Lower lobe of right lung (tissue), 2 donors: ENCODE data around the gene PCCA. TPM values are rescaled to one million over a fixed set of nuclear protein-coding genes. Genes with fewer than 3 reads are reported as not detected.
"Not testable (repeated sequence)": the region's sequence is repeated elsewhere in the genome, so short reads cannot be mapped to it uniquely, and the experiment has no call there.

Experiments used
- ATAC-seq, 2 donors: fragments of 200-7000 bp; cut with Tn5 transposase; one replicate each; pipeline ENCODE4 v1.9.1; 2020 to 2022; ENCODE audit warnings: mild to moderate bottlenecking in 2 of 2, moderate library complexity in 2 of 2
- DNase-seq: peaks from one replicate; pipeline ENCODE4 v3.0.0-alpha.2; 2020
- H3K27ac ChIP-seq: fragments of 200-600 bp; one replicate; pipeline ENCODE4 v1.8.0; 2022
- H3K27me3 ChIP-seq: fragments of 200-600 bp; one replicate; pipeline ENCODE4 v1.8.0; 2022; ENCODE audit warnings: low read depth
- H3K36me3 ChIP-seq: fragments of 200-600 bp; one replicate; pipeline ENCODE4 v1.8.0; 2022; ENCODE audit warnings: mild to moderate bottlenecking
- H3K4me1 ChIP-seq: fragments of 200-600 bp; one replicate; pipeline ENCODE4 v1.8.0; 2022
- H3K4me3 ChIP-seq: fragments of 200-600 bp; one replicate; pipeline ENCODE4 v1.8.0; 2022; ENCODE audit warnings: mild to moderate bottlenecking
- H3K9me3 ChIP-seq: fragments of 200-600 bp; one replicate; pipeline ENCODE4 v1.8.0; 2022
- intact Hi-C: fragments of 100-400 bp; cut with DNase I; formaldehyde crosslinking; loops from one replicate; pipeline ENCODE4 v1.11.0; 2022
- total RNA-seq: library from RNA; stranded (reverse); fragmentation: NEBNext Ultra II Directional; extraction: Animal tissue kit (Norgen Biotek cat#: 25700); gene quantifications from one replicate; pipeline ENCODE4 v1.2.1, GENCODE V29; 2021
- TF ChIP-seq, protein P1 (sequence below): fragments of 200-600 bp; IDR thresholded peaks from one replicate; pipeline ENCODE4 v1.8.0; 2022; ENCODE audit warnings: antibody characterized with exemption, mild to moderate bottlenecking
- donor health status: DM: no; HTN: yes; CAD: no; lungs with severe emphysema.

Gene PCCA
- total RNA-seq, 1 donor from 2014 or later: 37.8 TPM

DNA sequence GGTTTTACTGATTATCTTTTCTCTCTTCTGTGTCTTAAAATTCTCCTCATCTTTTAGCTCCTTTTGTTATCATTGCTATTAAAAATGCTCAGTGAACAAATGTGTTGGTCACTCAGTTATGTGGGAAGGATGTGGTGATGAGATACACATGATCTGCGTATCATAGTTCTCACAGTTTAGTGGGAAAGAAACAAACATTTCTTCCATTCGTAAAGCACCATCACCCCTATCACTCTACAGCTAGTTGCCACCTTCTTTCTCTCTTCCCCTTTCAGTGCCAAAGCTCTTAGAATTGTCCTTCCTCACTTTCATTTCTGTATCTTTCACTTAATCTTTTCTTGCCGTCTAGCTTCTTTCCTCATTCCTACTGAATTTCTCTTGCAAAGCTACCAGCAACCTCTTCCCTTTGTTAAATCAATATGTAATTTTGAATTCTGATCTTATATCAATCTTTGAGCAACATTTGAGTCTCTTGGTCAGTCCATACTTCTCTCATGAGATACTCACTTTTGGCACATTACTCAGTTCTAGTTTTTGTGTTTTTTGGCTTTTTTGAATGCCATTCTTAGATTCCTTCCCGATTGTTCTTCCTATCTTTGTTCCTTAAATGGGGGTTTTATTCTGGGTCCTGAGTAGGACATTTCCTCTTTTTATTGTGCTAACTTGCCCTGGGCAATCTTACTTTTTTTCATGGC is 122.3 kb downstream of the PCCA start:
- H3K4me3 ChIP-seq: no peak overlapping the region
- H3K27ac ChIP-seq: no peak overlapping the region
- no peaks in the 10 kb centered on the region for H3K27me3 ChIP-seq
- DNase-seq (no peak), ATAC-seq (no peak)
- H3K4me1 ChIP-seq: peaks cover 4% of the 10 kb centered on the region
- TF ChIP-seq, protein P1, sequence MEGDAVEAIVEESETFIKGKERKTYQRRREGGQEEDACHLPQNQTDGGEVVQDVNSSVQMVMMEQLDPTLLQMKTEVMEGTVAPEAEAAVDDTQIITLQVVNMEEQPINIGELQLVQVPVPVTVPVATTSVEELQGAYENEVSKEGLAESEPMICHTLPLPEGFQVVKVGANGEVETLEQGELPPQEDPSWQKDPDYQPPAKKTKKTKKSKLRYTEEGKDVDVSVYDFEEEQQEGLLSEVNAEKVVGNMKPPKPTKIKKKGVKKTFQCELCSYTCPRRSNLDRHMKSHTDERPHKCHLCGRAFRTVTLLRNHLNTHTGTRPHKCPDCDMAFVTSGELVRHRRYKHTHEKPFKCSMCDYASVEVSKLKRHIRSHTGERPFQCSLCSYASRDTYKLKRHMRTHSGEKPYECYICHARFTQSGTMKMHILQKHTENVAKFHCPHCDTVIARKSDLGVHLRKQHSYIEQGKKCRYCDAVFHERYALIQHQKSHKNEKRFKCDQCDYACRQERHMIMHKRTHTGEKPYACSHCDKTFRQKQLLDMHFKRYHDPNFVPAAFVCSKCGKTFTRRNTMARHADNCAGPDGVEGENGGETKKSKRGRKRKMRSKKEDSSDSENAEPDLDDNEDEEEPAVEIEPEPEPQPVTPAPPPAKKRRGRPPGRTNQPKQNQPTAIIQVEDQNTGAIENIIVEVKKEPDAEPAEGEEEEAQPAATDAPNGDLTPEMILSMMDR: no peak
- intact Hi-C loops: no loop called here
- H3K9me3 ChIP-seq: no peaks in the 10 kb centered on the region
- peaks cover 9% of the 10 kb centered on the region for H3K36me3 ChIP-seq

DNA sequence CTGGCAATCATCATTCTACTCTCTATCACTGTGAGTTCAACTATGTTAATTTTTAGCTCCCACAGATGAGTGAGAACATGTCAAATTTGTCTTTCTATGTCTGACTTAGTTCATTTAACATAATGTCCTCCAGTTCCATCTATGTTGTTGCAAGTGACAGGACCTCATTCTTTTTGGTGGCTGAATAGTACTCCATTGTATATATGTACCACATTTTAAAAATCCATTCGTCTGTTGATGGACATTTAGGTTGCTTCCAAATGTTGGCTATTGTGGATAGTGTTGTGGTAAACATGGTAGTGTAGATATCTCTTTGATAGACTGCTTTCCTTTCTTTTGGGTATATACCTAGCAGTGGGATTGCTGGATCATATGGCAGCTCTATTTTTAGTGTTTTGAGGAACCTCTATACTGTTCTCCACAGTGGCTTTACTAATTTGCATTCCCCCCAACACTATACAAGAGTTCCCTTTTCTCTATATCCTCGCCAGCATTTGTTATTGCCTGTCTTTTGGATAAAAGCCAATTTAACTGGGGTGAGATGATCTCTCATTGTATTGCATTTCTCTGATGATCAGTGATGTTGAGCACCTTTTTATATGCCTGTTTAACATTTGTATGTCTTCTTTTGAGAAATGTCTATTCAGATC is 124.1 kb downstream of the PCCA start:
- TF ChIP-seq, protein P1: no peak
- intact Hi-C loops: no loop called here
- DNase-seq (no peak), ATAC-seq (peak in 1 of 2 donors; percentile 39)
- Histone ChIP-seq H3K27ac (no peak overlapping the region), H3K4me3 (no peak overlapping the region), H3K9me3 (no peaks in the 10 kb centered on the region), H3K27me3 (no peaks in the 10 kb centered on the region), H3K4me1 (peaks cover 4% of the 10 kb centered on the region), H3K36me3 (peaks cover 9% of the 10 kb centered on the region)

DNA sequence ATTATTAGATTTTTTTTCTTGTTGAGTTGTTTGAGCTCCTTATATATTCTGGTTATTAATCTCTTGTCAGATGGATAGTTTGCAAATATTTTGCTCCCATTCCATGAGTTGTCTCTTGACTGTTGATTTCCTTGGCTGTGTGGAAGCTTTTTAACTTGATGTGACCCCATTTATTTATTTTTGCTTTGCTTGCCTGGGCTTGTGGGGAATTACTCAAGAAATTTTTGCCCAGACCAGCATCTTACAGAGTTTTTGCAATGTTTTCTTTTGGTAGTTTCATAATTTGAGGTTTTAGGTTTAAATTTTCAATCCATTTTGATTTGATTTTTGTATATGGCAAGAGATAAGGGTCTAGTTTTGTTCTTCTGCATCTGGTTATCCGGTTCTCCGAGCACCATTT is 124.7 kb downstream of the PCCA start:
- no peak overlapping the region for H3K4me3 ChIP-seq
- H3K27ac ChIP-seq: no peak overlapping the region
- H3K9me3 ChIP-seq: no peaks in the 10 kb centered on the region
- TF ChIP-seq, protein P1: no peak
- H3K4me1 ChIP-seq: peaks cover 4% of the 10 kb centered on the region
- peaks cover 9% of the 10 kb centered on the region for H3K36me3 ChIP-seq
- intact Hi-C loops: no loop called here
- no peaks in the 10 kb centered on the region for H3K27me3 ChIP-seq
- no peak for DNase-seq
- no peak for ATAC-seq

DNA sequence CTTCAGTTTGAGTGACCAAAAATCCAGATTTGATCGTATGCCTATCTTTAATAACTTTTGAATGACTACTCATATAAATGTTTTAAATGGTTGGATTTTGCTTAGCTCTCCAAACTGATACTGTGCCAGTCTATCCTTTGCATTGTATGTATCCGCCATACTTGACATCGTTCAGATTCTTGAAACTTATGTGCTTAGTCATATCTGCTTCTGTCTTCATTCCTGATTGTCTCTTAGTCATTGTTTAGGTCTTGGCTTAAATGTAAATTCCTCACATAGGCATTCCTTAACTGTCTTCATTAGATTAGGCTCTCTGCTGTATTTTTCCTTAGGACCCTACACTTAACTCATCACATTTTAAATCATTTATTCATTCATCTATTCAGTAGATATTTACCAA is 126.0 kb downstream of the PCCA start:
- Histone ChIP-seq H3K9me3 (no peaks in the 10 kb centered on the region), H3K4me3 (no peak overlapping the region), H3K27me3 (no peaks in the 10 kb centered on the region), H3K36me3 (peaks cover 2% of the 10 kb centered on the region), H3K4me1 (peaks cover 4% of the 10 kb centered on the region), H3K27ac (no peak overlapping the region)
- intact Hi-C loops: no loop called here
- TF ChIP-seq, protein P1: no peak
- ATAC-seq: no peak
- no peak for DNase-seq

DNA sequence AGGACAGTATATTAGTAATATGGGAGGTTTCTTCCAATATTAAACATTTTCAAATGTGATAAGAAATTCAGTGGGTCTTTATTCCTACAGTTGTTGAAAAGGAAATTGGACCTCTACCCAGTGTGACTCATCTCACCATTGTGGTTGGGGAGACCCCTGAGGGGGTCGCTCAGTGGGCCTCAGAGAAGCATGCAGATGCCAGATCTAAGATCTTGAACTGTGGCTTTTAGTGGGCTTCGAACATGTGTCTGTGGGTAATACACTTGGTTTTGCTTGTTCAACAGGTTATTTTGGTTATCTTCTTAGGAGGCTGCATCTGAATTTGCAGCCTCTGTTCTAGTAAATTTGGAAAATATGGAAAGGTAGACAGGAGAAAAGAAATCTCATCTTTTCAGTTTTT is 132.3 kb downstream of the PCCA start:
- no peaks in the 10 kb centered on the region for H3K4me1 ChIP-seq
- H3K27ac ChIP-seq: no peak overlapping the region
- no peak for DNase-seq
- no peaks in the 10 kb centered on the region for H3K27me3 ChIP-seq
- no peaks in the 10 kb centered on the region for H3K36me3 ChIP-seq
- TF ChIP-seq, protein P1: no peak
- intact Hi-C loops: no loop called here
- no peak for ATAC-seq
- no peak overlapping the region for H3K4me3 ChIP-seq
- H3K9me3 ChIP-seq: no peaks in the 10 kb centered on the region

DNA sequence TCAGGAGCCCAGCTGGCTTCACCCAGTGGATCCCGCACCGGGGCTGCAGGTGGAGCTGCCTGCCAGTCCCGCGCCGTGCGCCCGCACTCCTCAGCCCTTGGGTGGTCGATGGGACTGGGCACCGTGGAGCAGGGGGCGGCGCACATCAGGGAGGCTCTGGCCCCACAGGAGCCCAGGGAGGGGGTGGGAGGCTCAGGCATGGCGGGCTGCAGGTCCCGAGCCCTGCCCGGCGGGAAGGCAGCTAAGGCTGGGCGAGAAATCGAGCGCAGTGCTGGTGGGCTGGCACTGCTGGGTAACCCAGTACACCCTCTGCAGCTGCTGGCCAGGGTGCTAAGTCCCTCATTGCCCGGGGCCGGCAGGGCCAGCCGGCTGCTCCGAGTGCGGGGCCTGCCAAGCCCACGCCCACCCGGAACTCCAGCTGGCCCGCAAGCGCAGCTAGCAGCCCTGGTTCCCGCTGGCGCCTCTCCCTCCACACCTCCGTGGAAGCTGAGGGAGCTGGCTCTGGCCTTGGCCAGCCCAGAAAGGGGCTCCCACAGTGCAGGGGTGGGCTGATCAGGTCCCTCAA is 135.2 kb downstream of the PCCA start:
- ATAC-seq, H3K27ac ChIP-seq, DNase-seq, H3K27me3 ChIP-seq, intact Hi-C loops, H3K4me3 ChIP-seq, H3K9me3 ChIP-seq, H3K36me3 ChIP-seq, H3K4me1 ChIP-seq: not testable (repeated sequence)
